Measurements from ENCODE around the gene TBC1D14.

GRCh38 chr4:6990661-6991060 is 81.0 kb downstream of the TBC1D14 start:
- TF ChIP-seq CTCF (IDR thresholded peaks at IDR 0.05; ENCODE audit: low read depth, low read length) (no peak), EZH2phosphoT487 (IDR thresholded peaks at IDR 0.05; ENCODE audit: low read depth) (no peak)
